HepG2 (cell line): ENCODE measurements around the gene GRB2.

Experiments
- CTCF ChIP-seq: sonication (generic); formaldehyde crosslinking; IDR thresholded peaks from 2 replicates; pipeline ENCODE4 v1.5.0; 2020; ENCODE audit warnings: mild to moderate bottlenecking, missing genetic modification reagents, moderate library complexity
- RNF2 ChIP-seq: fragments of 450-650 bp; conservative IDR thresholded peaks from 2 replicates; pipeline ENCODE4 v1.6.1; 2016; ENCODE audit warnings: low read depth
- TCF12 ChIP-seq, 2 experiments: fragments of 450-650 bp in 1 of 2; sonication (generic) in 1 of 2; formaldehyde crosslinking in 1 of 2; IDR thresholded peaks; 2 replicates each; pipeline versions ENCODE4 v1.6.1 to v1.8.0; 2017 to 2022; ENCODE audit warnings: antibody characterized with exemption in 1 of 2, mild to moderate bottlenecking in 1 of 2, missing genetic modification reagents in 1 of 2, moderate library complexity in 1 of 2
- ZFP37 ChIP-seq: sonication (generic); formaldehyde crosslinking; IDR thresholded peaks from 2 replicates; pipeline ENCODE4 v1.4.0; 2020; ENCODE audit warnings: missing genetic modification reagents, borderline replicate concordance

DNA sequence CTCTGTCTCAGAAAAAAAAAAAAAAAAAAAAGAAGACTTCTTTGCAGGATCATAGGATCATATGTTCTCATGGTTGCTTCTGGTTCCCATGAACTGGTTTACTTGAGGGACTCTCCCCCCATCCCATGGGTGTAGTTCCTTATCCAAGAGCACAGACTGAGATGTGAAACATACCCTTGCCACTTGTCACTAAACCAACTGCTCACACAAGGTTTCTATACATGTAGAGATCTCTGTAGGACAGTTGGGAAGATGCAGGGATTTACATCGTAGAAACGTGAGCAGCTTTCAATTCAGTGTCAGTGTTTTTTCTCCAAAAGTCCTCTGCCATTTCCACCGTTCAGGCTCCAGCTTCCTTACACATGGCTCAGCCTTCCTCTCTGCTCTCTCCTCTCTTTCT, 39.8 kb upstream of the GRB2 start:
- TF ChIP-seq RNF2 (no peak), ZFP37 (CRISPR knock-in tag) (no peak), TCF12 (IDR thresholded peaks at IDR 0.05) (no peak), TCF12 (CRISPR knock-in tag; IDR thresholded peaks at IDR 0.05) (no peak), CTCF (no peak)
